Stimulated activated CD4-positive, alpha-beta T cell treated with anti-CD3 and anti-CD28 coated beads, Interleukin-15, amount 100 ng/mL, for 24 hours (primary cell): ENCODE results near the gene RIF1.

Experiments used
- DNase-seq: peaks from one replicate; pipeline ENCODE4 v3.0.0-alpha.2; 2020

Gene RIF1

GRCh38 chr2:151423760-151424159, 14.1 kb downstream of the RIF1 start:
- DNase-seq = no peak

DNA sequence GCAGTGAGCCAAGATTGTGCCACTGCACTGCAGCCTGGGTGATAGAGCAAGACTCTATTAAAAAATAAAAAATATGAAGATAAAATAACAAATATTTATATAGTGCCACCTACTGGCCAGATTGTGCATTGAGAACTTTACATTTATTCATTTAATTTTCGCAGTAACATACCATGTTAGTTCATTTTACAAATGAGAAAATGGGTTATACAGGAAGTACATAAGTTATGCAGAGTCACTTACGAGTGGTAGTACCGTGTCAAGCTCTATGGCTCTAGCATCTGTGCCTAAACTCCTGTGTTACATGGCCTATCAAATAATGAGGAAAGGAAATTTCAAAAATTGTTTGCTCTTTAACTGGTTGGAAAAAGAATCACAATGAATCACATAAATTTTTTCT, 27.9 kb downstream of the RIF1 start:
- DNase-seq = no peak

DNA sequence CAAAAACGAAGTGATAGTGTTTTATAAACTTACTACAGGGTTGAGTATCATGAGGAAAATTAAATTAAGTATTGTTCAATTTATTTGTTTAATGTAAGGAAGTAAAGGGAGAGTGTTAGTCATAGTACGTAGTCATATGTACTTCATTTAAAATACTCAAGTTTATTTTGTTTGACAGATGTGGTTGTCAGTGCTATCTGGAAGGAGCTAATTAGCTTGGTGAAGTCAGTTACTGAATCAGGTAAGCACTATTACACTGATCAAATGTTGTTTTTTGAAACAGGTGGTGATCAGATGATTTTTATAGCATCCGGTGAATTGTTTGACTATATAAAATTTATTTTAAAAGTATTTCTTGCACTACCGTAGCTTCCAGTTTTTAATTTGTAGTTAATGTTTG, 28.8 kb downstream of the RIF1 start:
- no peak for DNase-seq

- DNase-seq = no peak
These were observed 29.4 kb downstream of the RIF1 start for GRCh38 chr2:151439127-151439526.

- DNase-seq = no peak
These were observed 49.7 kb downstream of the RIF1 start for GRCh38 chr2:151459358-151459757.

- no peak for DNase-seq
These were observed 56.1 kb downstream of the RIF1 start for GRCh38 chr2:151465771-151466170.

DNA sequence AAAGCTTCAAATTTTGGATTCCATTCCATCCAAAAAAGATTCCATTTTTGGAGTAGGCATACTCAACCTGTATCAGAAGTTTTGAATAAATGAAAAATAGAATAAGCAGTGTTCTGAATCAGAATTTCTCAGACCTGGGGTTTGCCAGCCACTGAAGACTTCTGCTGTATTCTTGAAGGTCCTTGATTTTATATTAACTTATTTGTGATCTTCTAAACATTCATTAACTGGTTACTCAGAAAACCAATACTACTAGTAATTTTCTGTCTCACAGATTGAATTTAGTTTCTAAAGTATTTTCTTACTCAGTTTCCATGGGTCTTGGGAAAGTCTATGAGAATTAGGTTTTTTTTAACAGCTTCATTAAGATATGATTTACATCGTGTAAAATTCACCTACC, 60.9 kb downstream of the RIF1 start:
- no peak for DNase-seq

GRCh38 chr2:151472966-151473365, 63.3 kb downstream of the RIF1 start:
- DNase-seq = no peak

DNA sequence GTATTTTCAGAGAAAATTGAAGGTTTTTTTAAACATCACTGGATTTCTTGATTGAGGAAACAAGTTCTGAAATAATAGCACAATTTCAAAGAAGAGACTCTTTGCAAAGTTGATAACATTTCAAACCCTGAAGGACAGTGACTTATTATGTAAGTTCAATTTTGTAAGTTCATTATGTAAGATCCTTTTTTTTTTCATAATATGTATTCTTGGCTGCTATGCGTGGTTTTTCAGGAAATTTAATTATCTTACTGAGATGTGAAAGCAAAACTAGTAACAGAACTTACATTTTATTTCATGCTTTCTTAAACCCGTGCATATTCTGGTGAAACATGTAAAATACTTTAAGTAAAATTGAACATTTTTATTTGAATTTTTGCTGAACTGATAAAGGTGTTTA, 65.4 kb downstream of the RIF1 start:
- no peak for DNase-seq

- DNase-seq = no peak
These were observed 66.6 kb downstream of the RIF1 start for GRCh38 chr2:151476287-151476686.

DNA sequence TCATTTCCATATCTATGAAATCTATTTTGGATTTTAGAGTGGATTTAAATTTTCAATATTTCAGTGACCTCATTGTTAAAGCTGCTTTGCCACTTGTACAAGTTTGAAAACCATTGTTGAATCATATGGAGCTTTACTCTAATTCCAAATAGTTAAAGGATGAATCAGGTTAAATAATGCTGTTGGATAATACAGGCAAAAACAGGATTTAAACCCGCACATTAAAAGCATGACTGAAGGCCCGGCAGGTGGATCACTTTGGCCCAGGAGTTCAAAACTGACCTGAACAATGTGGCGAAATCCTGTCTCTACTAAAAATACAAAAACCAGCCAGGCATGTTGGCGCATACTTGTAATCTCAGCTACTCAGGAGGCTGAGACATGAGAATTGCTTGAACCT, 68.3 kb downstream of the RIF1 start:
- DNase-seq = no peak

DNA sequence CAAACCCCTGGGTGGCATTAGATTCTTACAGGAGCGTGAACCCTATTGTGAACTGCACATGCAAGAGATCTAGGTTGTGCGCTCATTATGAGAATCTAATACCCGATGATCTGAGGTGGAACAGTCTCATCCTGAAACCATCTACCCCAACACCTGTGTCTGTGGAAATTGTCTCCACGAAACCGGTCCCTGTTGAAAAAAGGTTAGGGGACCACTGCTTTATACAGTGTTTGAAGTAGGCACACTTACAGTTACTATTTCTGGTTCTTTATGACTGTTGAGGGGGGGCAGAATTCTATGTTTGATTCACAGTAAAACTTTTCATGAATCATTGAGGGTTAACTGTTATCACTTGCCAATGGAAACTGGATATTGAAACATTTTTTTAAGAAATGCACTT, 72.0 kb downstream of the RIF1 start:
- DNase-seq = peak; percentile 41

GRCh38 chr2:151482171-151482725, 72.5 kb downstream of the RIF1 start:
- peak; percentile 23 for DNase-seq

GRCh38 chr2:151483546-151483945, 73.8 kb downstream of the RIF1 start:
- DNase-seq = no peak

DNA sequence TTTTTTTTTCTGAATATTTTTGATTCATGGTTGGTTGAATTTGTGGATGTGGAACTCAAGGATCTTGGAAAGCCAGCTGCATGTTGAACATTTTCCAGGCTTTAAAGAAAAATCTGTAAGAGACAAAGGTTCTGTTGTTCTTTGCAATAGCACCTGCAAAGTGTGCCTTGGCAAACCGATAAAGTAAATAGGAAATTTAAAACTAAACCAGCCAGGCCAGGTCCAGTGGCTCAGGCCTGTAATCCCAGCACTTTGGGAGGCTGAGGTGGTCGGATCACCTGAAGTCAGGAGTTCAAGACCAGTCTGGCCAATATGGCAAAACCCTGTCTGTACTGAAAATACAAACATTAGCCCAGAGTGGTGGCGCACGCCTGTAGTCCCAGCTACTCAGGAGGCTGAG, 74.4 kb downstream of the RIF1 start:
- no peak for DNase-seq

DNA sequence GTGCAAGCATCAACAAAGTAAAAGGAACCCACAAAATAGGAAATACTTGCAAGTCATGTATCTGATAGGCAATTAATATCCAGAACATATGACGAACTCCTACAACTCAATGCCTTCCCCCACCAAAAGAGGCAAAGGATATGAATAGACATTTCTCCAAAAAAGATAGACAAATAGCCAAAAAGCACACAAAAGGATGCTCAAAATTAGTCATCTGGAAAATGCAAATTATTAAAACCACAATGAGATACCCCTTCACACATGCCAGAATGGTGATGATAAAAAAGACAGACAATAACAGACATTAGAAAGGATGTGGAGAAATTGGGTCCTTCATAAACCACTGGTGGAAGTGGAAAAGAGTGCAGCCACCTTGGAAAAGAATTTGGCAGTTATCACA, 76.4 kb downstream of the RIF1 start:
- no peak for DNase-seq

DNA sequence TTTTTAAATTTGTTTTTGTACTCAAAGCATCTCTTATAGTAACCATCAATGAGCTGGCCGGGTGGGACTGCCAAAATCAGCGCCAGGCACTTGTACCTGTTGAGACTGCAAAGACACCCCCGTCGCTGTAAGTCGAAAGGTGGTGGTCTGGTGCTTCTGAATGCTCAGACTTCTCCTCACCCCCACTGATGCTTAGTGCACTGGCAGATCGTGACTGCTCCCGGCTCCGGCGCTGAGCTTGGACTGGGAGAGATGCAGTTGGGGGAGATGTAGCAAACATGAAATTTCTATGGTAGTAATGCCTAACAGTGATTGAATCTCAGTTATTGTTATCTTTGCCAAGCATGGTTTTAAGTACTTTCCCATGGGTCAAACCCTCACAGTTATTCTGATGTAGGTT, 80.6 kb downstream of the RIF1 start:
- no peak for DNase-seq

DNA sequence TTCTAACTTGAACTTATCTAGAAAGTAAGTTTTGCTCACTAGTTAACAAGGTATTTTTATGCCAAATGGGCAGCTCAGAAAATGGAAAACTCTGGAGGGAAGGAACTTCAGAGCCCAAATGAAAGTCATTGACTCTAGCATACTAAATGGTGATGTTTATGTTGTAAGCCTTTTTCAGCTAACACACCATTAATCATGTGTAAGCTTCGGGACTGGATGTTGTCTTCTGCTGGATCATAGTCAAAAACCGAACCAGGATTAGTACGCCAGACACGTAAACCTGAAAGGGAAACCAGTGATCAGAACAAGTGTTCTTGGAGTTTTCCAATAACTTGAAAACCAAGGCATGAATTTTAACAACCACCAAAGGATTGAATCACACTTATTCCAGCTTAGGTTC, 81.8 kb downstream of the RIF1 start:
- DNase-seq = no peak

- DNase-seq = no peak
These were observed 88.5 kb downstream of the RIF1 start for GRCh38 chr2:151498178-151498577.

- DNase-seq = no peak
These were observed 96.5 kb downstream of the RIF1 start for GRCh38 chr2:151506170-151506569.

GRCh38 chr2:151508519-151508918, 98.8 kb downstream of the RIF1 start:
- no peak for DNase-seq

GRCh38 chr2:151518802-151519201, 109.1 kb downstream of the RIF1 start:
- DNase-seq = no peak

- DNase-seq = no peak
These were observed 111.3 kb downstream of the RIF1 start for GRCh38 chr2:151520976-151521375.

DNA sequence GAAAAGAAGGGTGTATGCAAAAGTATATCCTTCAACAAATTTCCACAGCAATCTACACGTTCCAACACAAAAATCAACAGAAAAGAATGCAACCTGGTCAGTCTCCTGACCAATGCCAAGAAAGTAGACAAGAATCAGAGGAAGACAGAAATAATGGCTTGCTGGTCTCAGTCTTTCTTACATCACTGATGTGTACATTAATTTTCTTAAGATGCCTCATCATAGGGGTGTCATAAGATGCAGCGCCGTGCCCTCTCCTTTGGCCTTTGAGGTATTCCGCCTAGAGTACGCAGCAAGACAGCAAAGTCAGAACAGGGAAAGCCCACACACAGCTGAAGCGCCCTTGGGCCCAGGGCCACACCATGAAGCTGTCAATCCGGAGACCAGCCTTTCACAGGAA, 112.9 kb downstream of the RIF1 start:
- DNase-seq = no peak

DNA sequence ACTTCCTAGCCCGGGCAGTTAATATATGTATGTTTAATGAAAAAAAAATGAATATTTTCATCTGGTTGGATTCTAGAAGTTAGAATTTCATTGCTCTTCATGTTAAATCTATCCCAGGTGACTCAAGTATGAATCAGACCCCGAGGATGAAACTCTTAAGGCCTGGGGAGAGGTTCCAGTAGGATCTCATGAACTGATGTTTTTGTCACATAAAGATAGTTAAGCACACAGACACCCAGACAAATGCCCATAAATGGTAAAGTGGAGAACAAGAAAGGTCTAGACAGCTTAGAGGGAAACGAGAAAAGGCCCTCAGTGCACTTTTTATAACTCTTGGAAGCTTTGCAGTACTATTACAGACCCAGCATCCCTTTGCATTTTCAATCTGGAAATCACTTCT, 114.1 kb downstream of the RIF1 start:
- no peak for DNase-seq

DNA sequence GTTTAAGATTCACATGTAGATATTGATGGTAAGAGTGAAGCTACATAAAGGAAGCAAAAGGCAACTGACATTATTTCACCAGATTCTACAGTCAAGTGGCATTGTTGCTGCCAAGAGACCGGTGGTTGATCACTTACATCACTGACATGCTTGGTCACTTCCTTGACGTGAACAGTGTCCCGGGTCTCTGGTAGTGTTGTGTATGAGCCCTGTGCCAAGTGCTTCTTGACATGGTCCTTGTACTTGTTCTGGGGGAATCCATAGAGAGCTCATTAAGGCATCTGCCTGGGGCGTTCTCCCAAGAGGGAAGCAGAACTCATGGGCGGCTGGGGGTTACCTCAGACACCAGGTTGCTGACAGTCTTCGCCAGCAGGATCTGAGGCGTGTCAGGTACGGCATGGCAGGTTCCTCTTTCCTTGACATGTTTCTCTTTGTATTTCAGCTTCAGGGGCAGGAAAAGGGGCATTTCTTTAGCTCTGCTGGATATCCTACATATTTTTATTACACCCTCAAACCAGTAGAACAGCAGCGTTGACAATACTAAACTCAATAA, 116.2 kb downstream of the RIF1 start:
- no peak for DNase-seq
